ENCODE results near the gene MAPK12. TPM values are rescaled to one million over a fixed set of nuclear protein-coding genes. Genes with fewer than 3 reads are reported as not detected.

Gene MAPK12
- polyA plus RNA-seq, 1 experiment = 51.4 TPM

DNA sequence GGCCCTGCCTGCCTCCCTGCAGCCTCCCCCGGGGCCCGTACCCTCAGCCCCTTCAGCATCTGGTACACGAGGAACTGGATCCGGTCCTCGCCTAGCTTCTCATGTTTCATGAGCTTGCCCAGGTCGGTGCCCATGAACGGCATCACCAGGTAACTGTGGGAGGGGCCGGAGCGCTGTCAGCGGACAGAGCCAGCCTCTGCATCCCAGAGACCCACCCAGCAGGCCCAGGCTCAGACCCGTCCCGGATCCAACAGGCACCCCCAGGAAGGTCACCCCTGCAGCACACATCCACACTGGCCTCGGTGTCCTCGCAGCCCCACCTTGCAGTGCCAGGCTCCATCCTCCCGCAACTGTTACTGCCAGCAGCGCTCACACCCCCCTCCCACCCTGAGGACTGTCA, 4.4 kb downstream of the MAPK12 start:
- TF ChIP-seq, protein P1, sequence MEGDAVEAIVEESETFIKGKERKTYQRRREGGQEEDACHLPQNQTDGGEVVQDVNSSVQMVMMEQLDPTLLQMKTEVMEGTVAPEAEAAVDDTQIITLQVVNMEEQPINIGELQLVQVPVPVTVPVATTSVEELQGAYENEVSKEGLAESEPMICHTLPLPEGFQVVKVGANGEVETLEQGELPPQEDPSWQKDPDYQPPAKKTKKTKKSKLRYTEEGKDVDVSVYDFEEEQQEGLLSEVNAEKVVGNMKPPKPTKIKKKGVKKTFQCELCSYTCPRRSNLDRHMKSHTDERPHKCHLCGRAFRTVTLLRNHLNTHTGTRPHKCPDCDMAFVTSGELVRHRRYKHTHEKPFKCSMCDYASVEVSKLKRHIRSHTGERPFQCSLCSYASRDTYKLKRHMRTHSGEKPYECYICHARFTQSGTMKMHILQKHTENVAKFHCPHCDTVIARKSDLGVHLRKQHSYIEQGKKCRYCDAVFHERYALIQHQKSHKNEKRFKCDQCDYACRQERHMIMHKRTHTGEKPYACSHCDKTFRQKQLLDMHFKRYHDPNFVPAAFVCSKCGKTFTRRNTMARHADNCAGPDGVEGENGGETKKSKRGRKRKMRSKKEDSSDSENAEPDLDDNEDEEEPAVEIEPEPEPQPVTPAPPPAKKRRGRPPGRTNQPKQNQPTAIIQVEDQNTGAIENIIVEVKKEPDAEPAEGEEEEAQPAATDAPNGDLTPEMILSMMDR (IDR thresholded peaks at IDR 0.05; ENCODE audit: insufficient read depth, low read depth, low read length) = no peak
- CTCF ChIA-PET = no interaction called here
- H3K4me3 ChIP-seq (ENCODE audit: low read depth, low read length) = no peak overlapping the region
- no peak for DNase-seq (ENCODE audit: low read depth)
- peaks cover 24% of the 10 kb centered on the region for H3K36me3 ChIP-seq (ENCODE audit: control insufficient read depth, insufficient read depth, low read length)
- POLR2A ChIA-PET = no interaction called here
- no peaks in the 10 kb centered on the region for H3K27me3 ChIP-seq (ENCODE audit: control insufficient read depth, insufficient read depth, low read length)

DNA sequence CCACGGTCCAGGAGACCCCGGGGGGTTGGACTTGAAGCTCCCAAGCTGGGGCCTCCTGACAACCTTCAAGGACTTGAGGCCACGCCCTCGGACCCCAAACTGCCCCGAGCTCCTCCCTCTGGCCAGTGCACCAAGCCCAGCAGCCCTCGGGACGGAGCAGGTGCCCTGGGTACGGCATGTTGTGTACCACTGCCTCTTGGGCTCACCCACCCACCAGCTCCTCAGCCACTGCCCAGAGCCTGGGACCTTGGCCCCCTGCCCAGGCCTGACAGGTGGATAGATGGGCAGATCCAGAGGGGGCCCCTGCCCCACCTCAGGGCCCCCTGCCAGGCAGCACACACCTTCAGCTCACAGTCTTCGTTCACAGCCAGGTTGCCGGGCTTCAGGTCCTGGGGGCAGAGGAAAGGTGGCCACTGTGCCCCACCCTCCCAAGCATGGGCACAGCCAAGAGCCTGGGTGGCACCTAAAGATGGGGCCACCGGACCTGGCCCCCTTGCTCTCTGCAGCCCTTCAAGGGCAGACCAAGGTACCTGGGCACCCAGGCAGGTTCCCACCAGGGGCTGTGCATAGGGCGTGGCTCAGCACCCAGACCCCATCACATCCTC, 5.1 kb downstream of the MAPK12 start:
- TF ChIP-seq, protein P1 (IDR thresholded peaks at IDR 0.05; ENCODE audit: insufficient read depth, low read depth, low read length) = no peak
- CTCF ChIA-PET = interaction anchor here (0.6 to 1.1 kb wide), 3 partner anchors 12 to 109 kb away, joined by 3 to 4 read pairs (median 4); partner anchors contain the start of gene DENND6B
- no peaks in the 10 kb centered on the region for H3K27me3 ChIP-seq (ENCODE audit: control insufficient read depth, insufficient read depth, low read length)
- peaks cover 24% of the 10 kb centered on the region for H3K36me3 ChIP-seq (ENCODE audit: control insufficient read depth, insufficient read depth, low read length)
- no peak for DNase-seq (ENCODE audit: low read depth)
- POLR2A ChIA-PET = no interaction called here
- no peak overlapping the region for H3K4me3 ChIP-seq (ENCODE audit: low read depth, low read length)

DNA sequence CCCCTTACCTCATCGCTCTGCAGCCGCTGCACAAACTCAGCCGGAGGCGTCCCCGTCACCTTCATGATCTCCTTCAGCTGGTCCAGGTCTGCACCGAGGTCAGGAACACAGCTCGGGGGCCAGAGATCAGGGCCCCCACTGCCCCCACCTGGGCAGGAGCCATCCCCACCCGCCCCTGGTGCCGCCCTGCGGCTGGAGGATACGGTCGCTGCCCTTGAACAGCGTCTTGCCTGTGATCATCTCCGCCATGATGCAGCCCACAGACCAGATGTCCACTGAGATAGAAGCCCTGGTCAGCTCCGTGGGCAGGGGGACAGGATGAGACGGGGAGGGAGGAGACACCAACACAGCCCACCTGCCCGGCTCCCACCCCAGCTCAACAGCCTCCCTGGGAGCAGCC, 5.9 kb downstream of the MAPK12 start:
- DNase-seq (ENCODE audit: low read depth) = no peak
- ChIA-PET POLR2A (no interaction called here), CTCF (interaction anchor here (0.6 to 1.1 kb wide), 3 partner anchors 13 to 110 kb away, joined by 3 to 4 read pairs (median 4); partner anchors contain the start of gene DENND6B)
- Histone ChIP-seq H3K36me3 (ENCODE audit: control insufficient read depth, insufficient read depth, low read length) (peaks cover 24% of the 10 kb centered on the region), H3K27me3 (ENCODE audit: control insufficient read depth, insufficient read depth, low read length) (no peaks in the 10 kb centered on the region), H3K4me3 (ENCODE audit: low read depth, low read length) (no peak overlapping the region)
- TF ChIP-seq, protein P1 (IDR thresholded peaks at IDR 0.05; ENCODE audit: insufficient read depth, low read depth, low read length) = no peak

DNA sequence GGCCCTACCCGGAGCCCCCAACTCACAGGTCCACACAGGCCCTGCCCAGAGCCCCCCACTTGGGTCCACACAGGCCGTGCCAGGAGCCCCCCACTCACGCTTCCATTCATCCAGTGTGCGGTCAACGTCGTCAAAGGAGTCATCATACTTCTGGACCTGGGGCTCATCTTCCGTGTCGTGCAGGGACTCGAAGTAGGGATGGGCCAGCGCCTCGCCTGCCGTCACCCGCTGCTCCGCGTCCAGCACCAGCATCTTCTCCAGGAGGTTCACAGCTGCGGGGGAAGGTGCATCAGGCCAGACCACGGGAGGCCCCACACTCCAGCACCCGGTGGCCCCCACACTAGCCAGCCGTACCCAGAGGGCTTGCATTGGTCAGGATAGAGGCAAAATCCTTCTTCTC, 6.4 kb downstream of the MAPK12 start:
- no peak for DNase-seq (ENCODE audit: low read depth)
- POLR2A ChIA-PET = no interaction called here
- CTCF ChIA-PET = interaction anchor here (1.1 kb wide), 1 partner anchor 111 kb away, joined by 4 read pairs; no protein-coding TSS in a partner anchor
- peaks cover 24% of the 10 kb centered on the region for H3K36me3 ChIP-seq (ENCODE audit: control insufficient read depth, insufficient read depth, low read length)
- no peaks in the 10 kb centered on the region for H3K27me3 ChIP-seq (ENCODE audit: control insufficient read depth, insufficient read depth, low read length)
- TF ChIP-seq, protein P1 (IDR thresholded peaks at IDR 0.05; ENCODE audit: insufficient read depth, low read depth, low read length) = no peak
- no peak overlapping the region for H3K4me3 ChIP-seq (ENCODE audit: low read depth, low read length)

DNA sequence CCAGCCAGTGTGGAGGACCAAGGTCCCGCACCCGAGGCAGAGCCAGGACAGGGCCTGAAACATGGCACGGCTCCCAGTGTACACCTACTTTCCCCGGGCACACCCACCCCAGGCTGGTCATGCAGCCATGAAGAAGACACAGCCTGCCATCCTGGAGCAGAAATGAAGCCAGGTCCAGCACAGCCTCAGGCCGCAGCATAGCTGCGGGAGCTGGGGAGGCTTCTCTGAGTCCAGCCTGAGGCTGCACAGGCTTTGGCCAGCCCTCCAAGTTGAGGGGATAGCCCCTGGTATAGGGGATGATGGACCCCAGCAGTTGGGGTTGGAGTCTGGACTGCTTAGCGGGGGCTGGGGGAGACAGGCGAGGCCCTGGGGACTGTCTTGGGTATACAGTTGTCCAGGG, 7.5 kb downstream of the MAPK12 start:
- ChIA-PET POLR2A (no interaction called here), CTCF (interaction anchor here (5.6 kb wide), 1 partner anchor 88 kb away, joined by 50 read pairs; no protein-coding TSS in a partner anchor)
- TF ChIP-seq, protein P1 (IDR thresholded peaks at IDR 0.05; ENCODE audit: insufficient read depth, low read depth, low read length) = no peak
- H3K36me3 ChIP-seq (ENCODE audit: control insufficient read depth, insufficient read depth, low read length) = peaks cover 24% of the 10 kb centered on the region
- no peak overlapping the region for H3K4me3 ChIP-seq (ENCODE audit: low read depth, low read length)
- DNase-seq (ENCODE audit: low read depth) = no peak
- no peaks in the 10 kb centered on the region for H3K27me3 ChIP-seq (ENCODE audit: control insufficient read depth, insufficient read depth, low read length)
